Measurements from ENCODE around the gene RNF41. TPM values are rescaled to one million over a fixed set of nuclear protein-coding genes. Genes with fewer than 3 reads are reported as not detected.

RNF41 gene
- total and polyA plus RNA-seq, 5 donors: 17.4 to 63.2 (median 44.9) TPM

DNA sequence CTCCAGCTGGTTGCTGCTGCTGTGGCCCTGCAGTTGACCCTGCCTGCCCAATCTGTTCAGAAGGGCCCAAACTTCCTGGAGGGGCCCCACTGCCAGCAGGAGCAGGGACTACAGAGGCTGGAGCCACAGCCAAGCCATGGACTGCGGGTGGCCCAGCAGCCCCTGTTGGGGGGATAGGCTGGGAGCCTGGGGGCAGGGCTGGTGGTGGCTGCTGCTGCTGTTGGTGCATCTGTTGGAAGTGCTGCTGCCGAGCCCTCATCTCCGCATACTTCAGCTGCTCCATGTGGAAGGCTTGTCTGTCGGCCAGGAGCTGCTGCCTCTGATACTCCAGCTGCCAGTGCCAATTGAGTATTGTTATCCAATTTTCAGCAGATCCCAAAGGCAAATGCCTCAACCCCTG is 56.4 kb downstream of the RNF41 start:
- peaks cover 4% of the 10 kb centered on the region for H3K4me1 ChIP-seq (ENCODE audit: control insufficient read depth, insufficient read depth, low read length)
- 38% methylated on average over 4 of the region's 4 CpGs for WGBS
- ATAC-seq: peak; percentile 1 to 2

DNA sequence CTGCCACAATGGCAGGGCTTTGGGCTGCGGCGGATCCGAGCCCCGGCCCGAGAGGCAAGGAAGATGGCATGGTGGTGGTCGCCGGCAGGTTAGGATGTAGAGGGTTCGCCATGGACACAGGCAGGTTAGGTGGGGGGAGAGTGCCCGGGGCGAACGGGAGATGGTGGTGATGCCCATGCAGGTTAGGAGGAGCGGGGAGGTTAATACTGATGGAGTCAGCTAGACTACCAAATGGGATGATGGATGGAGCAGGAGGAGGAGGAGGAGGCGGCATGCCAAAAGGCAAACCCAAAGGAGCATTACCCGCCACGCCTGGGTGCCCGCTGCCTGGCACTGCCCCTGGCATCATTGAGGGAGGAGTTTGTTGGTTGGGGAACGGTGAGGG is 57.4 kb downstream of the RNF41 start:
- Histone ChIP-seq H3K4me1 (ENCODE audit: control insufficient read depth, insufficient read depth, low read length) (peaks cover 4% of the 10 kb centered on the region), H3K4me3 (ENCODE audit: low read length) (no peak overlapping the region), H3K9me3 (ENCODE audit: control insufficient read depth, low read length) (no peaks in the 10 kb centered on the region), H3K27ac (ENCODE audit: low read length) (no peak overlapping the region), H3K27me3 (ENCODE audit: control insufficient read depth, insufficient read depth) (no peaks in the 10 kb centered on the region)
- peak; percentile 1 to 7 for ATAC-seq
- intact Hi-C loops (cut with DNase I): loop anchor here in 1 of 4 donors (5.0 kb wide), 1 partner anchor 42 kb away; no protein-coding TSS in a partner anchor
- DNase-seq: no peak
- WGBS: 90% methylated on average over 17 of the region's 17 CpGs

More for the DNA sequence above, 56.4 kb downstream of the RNF41 start:
- no peaks in the 10 kb centered on the region for H3K9me3 ChIP-seq (ENCODE audit: control insufficient read depth, low read length)
- no peaks in the 10 kb centered on the region for H3K27me3 ChIP-seq (ENCODE audit: control insufficient read depth, insufficient read depth)
- H3K27ac ChIP-seq (ENCODE audit: low read length): no peak overlapping the region
- intact Hi-C loops (cut with DNase I): no loop called here
- no peak overlapping the region for H3K4me3 ChIP-seq (ENCODE audit: low read length)
- DNase-seq: peak in 1 of 3 donors; percentile 61

GRCh38 chr12:56163533-56164344 is 58.0 kb downstream of the RNF41 start:
- H3K4me1 ChIP-seq (ENCODE audit: control insufficient read depth, insufficient read depth, low read length): peaks cover 4% of the 10 kb centered on the region
- no peak overlapping the region for H3K4me3 ChIP-seq (ENCODE audit: low read length)
- DNase-seq (peak in 1 of 3 donors; percentile 65), ATAC-seq (no peak)
- H3K27ac ChIP-seq (ENCODE audit: low read length): no peak overlapping the region
- intact Hi-C loops (cut with DNase I): loop anchor here in 1 of 4 donors (5.0 kb wide), 1 partner anchor 41 kb away; no protein-coding TSS in a partner anchor
- H3K27me3 ChIP-seq (ENCODE audit: control insufficient read depth, insufficient read depth): no peaks in the 10 kb centered on the region
- H3K9me3 ChIP-seq (ENCODE audit: control insufficient read depth, low read length): no peaks in the 10 kb centered on the region
- 59% methylated on average over 11 of the region's 11 CpGs for WGBS

GRCh38 chr12:56162468-56163290 is 59.0 kb downstream of the RNF41 start:
- no peak for ATAC-seq
- Histone ChIP-seq H3K4me3 (ENCODE audit: low read length) (no peak overlapping the region), H3K4me1 (ENCODE audit: control insufficient read depth, insufficient read depth, low read length) (peaks cover 4% of the 10 kb centered on the region), H3K9me3 (ENCODE audit: control insufficient read depth, low read length) (no peaks in the 10 kb centered on the region), H3K27me3 (ENCODE audit: control insufficient read depth, insufficient read depth) (no peaks in the 10 kb centered on the region), H3K27ac (ENCODE audit: low read length) (no peak overlapping the region)
- intact Hi-C loops (cut with DNase I): loop anchor here in 1 of 4 donors (5.0 kb wide), 1 partner anchor 40 kb away; no protein-coding TSS in a partner anchor
- 49% methylated on average over 11 of the region's 11 CpGs for WGBS
- no peak for DNase-seq

GRCh38 chr12:56161690-56162351 is 59.9 kb downstream of the RNF41 start:
- 66% methylated on average over 10 of the region's 10 CpGs for WGBS
- Histone ChIP-seq H3K27ac (ENCODE audit: low read length) (peak overlapping the region; percentile 15), H3K27me3 (ENCODE audit: control insufficient read depth, insufficient read depth) (no peaks in the 10 kb centered on the region), H3K4me1 (ENCODE audit: control insufficient read depth, insufficient read depth, low read length) (peaks cover 4% of the 10 kb centered on the region), H3K9me3 (ENCODE audit: control insufficient read depth, low read length) (no peaks in the 10 kb centered on the region), H3K4me3 (ENCODE audit: low read length) (no peak overlapping the region)
- DNase-seq (no peak), ATAC-seq (no peak)
- intact Hi-C loops (cut with DNase I): loop anchor here in 1 of 4 donors (5.0 kb wide), 1 partner anchor 40 kb away; no protein-coding TSS in a partner anchor

DNA sequence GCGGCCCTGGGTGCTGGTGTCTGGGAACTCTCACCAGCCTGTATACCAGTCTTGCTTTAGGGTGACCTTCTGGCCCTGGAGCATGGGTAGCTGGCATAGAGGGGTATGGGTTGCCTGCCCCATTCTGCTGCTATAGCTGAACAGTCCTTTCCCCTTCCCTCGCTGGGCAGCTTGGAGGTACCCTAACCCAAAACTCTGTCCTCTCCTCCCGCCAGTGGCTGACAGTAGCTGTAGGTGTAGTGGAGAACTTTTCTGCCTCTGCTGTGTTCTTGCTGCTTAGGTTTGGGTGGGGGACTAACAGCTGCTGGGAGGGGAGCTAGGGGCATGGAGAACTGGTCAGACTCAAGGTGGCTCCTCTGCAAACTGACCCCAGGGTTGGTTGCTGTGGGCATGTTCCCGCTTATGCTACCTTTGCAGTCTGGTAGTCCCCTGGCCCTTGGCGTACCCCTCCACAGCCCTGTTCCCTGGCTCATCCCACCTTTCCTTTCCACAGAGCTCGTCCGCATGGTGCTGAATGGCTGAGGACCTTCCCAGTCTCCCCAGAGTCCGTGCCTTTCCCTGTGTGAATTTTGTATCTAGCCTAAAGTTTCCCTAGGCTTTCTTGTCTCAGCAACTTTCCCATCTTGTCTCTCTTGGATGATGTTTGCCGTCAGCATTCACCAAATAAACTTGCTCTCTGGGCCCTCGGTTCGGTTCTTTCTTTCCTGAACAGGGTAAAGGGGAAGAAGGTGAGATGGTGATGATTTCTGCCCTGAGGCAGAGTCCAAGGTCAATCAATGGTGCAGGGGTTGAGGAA is 60.6 kb downstream of the RNF41 start:
- Histone ChIP-seq H3K27me3 (ENCODE audit: control insufficient read depth, insufficient read depth) (no peaks in the 10 kb centered on the region), H3K4me3 (ENCODE audit: low read length) (peak overlapping the region; percentile 95), H3K9me3 (ENCODE audit: control insufficient read depth, low read length) (no peaks in the 10 kb centered on the region), H3K4me1 (ENCODE audit: control insufficient read depth, insufficient read depth, low read length) (peaks cover 4% of the 10 kb centered on the region), H3K27ac (ENCODE audit: low read length) (peak overlapping the region; percentile 87)
- intact Hi-C loops (cut with DNase I): loop anchor here in 1 of 4 donors (5.0 kb wide), 1 partner anchor 39 kb away; no protein-coding TSS in a partner anchor
- DNase-seq (no peak), ATAC-seq (no peak)
- WGBS: 47% methylated on average over 11 of the region's 11 CpGs

DNA sequence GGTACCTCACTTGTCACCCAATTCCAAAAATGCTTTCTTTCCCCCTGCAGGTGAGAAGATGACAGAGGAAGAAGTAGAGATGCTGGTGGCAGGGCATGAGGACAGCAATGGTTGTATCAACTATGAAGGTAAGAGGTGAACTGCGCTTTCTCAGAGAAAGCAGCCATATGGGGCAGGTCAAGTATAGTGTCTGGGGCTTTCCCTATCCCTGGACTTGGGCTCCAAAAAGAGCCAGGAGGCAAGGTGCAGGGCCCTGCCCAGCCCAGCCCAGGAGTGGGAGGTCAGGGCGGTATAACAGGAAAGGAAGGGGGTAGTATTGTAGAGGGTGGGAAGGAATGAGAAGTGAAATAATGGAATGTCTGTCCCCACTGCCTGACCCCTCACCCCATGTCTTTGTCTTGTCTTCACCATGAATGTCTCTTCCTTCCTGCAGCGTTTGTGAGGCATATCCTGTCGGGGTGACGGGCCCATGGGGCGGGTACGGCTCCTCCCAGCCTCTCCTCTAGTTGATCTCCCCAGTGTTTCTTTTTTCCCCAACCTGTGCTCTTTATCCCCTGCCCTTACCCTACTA is 61.4 kb downstream of the RNF41 start:
- DNase-seq (no peak), ATAC-seq (peak in 1 of 2 donors; percentile 2)
- Histone ChIP-seq H3K9me3 (ENCODE audit: control insufficient read depth, low read length) (no peaks in the 10 kb centered on the region), H3K4me3 (ENCODE audit: low read length) (peak overlapping the region; percentile 95), H3K27me3 (ENCODE audit: control insufficient read depth, insufficient read depth) (no peaks in the 10 kb centered on the region), H3K27ac (ENCODE audit: low read length) (peak overlapping the region; percentile 87), H3K4me1 (ENCODE audit: control insufficient read depth, insufficient read depth, low read length) (peaks cover 4% of the 10 kb centered on the region)
- intact Hi-C loops (cut with DNase I): loop anchor here in 1 of 4 donors (5.0 kb wide), 1 partner anchor 38 kb away; no protein-coding TSS in a partner anchor
- WGBS: 11% methylated on average over 7 of the region's 7 CpGs

DNA sequence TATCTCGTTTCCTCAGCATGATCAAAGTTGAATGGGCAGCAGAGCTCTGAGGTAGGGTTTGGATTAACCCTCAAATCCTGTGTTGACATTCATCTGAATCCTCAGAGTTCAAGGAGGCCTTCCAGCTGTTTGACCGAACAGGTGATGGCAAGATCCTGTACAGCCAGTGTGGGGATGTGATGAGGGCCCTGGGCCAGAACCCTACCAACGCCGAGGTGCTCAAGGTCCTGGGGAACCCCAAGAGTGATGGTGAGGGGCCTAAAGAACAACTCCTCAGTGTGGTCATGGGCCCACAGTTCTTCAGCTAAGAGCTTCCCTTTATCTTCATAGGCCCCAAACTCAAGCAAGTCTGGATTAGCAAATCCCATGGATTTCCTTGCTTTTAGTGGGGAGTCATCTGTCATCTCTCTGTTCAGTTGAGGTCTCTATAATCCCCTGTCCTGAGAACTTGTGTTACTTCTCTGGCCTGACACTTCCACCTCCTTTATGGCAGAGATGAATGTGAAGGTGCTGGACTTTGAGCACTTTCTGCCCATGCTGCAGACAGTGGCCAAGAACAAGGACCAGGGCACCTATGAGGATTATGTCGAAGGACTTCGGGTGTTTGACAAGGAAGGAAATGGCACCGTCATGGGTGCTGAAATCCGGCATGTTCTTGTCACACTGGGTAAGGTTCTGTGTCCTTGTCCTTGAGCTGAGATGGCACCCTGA is 62.1 kb downstream of the RNF41 start:
- no peaks in the 10 kb centered on the region for H3K27me3 ChIP-seq (ENCODE audit: control insufficient read depth, insufficient read depth)
- H3K4me1 ChIP-seq (ENCODE audit: control insufficient read depth, insufficient read depth, low read length): peaks cover 4% of the 10 kb centered on the region
- intact Hi-C loops (cut with DNase I): loop anchor here in 2 of 4 donors (2.0 to 5.0 kb wide), 3 partner anchors 31 to 42 kb away; partner anchors contain the start of genes ESYT1 (in 1 of the 2), RPL41 (in 1 of the 2) and ZC3H10 (in 1 of the 2)
- no peaks in the 10 kb centered on the region for H3K9me3 ChIP-seq (ENCODE audit: control insufficient read depth, low read length)
- peak overlapping the region; percentile 95 for H3K4me3 ChIP-seq (ENCODE audit: low read length)
- peak overlapping the region; percentile 87 for H3K27ac ChIP-seq (ENCODE audit: low read length)
- ATAC-seq (no peak), DNase-seq (no peak)
- 11% methylated on average over 8 of the region's 8 CpGs for WGBS

GRCh38 chr12:56158926-56159461 is 62.7 kb downstream of the RNF41 start:
- peak; percentile 76 to 78 for ATAC-seq
- no peaks in the 10 kb centered on the region for H3K9me3 ChIP-seq (ENCODE audit: control insufficient read depth, low read length)
- peak overlapping the region; percentile 95 for H3K4me3 ChIP-seq (ENCODE audit: low read length)
- H3K27ac ChIP-seq (ENCODE audit: low read length): peak overlapping the region; percentile 87
- no peaks in the 10 kb centered on the region for H3K27me3 ChIP-seq (ENCODE audit: control insufficient read depth, insufficient read depth)
- peak; percentile 89 to 95 (median 90) for DNase-seq
- peaks cover 4% of the 10 kb centered on the region for H3K4me1 ChIP-seq (ENCODE audit: control insufficient read depth, insufficient read depth, low read length)
- intact Hi-C loops (cut with DNase I): loop anchor here in 1 of 4 donors (2.0 to 5.0 kb wide), 2 partner anchors 30 to 42 kb away; partner anchors contain the start of genes ESYT1, RPL41 and ZC3H10
- whole genome bisulfite sequencing: under 1% methylated on average over 6 of the region's 6 CpGs
